Kidney epithelial cell (primary cell): ENCODE results near the gene PRKG2. TPM values are rescaled to one million over a fixed set of nuclear protein-coding genes. Genes with fewer than 3 reads are reported as not detected.

Source experiments
- DNase-seq: peaks from one replicate; pipeline ENCODE4 v3.0.0-alpha.2; 2010; ENCODE audit warnings: low read depth
- H3K27me3 ChIP-seq: 2 replicates; pipeline ENCODE4 v1.6.0; 2011; ENCODE audit warnings: low read length; ENCODE audit not compliant: control insufficient read depth, insufficient read depth
- H3K36me3 ChIP-seq: 2 replicates; pipeline ENCODE4 v1.5.1; 2011; ENCODE audit warnings: low read length; ENCODE audit not compliant: control insufficient read depth, insufficient read depth
- H3K4me3 ChIP-seq: 2 replicates; pipeline ENCODE4 v1.5.1; 2011; ENCODE audit warnings: low read depth, mild to moderate bottlenecking, control low read depth, low read length
- CTCF ChIP-seq: IDR thresholded peaks from 2 replicates; pipeline ENCODE4 v1.5.1; 2011; ENCODE audit warnings: mild to moderate bottlenecking, moderate library complexity, low read length, control low read depth, inconsistent platforms; ENCODE audit not compliant: insufficient read depth, poor library complexity, severe bottlenecking
- total RNA-seq: library from RNA; depleted of rRNA; stranded (reverse); fragments of >200 nt; gene quantifications from 2 replicates; pipeline ENCODE4 v1.2.3, GENCODE V29; 2015

The PRKG2 gene
- total RNA-seq, 1 donor from 2014 or later: 2.3 TPM

- H3K36me3 ChIP-seq: no peaks in the 10 kb centered on the region
- DNase-seq: no peak
- H3K27me3 ChIP-seq: no peaks in the 10 kb centered on the region
- no peak for TF ChIP-seq CTCF
- no peak overlapping the region for H3K4me3 ChIP-seq
These were observed 15.2 kb downstream of the PRKG2 start for GRCh38 chr4:81199831-81200230.

- no peaks in the 10 kb centered on the region for H3K27me3 ChIP-seq
- H3K4me3 ChIP-seq: no peak overlapping the region
- TF ChIP-seq CTCF: no peak
- no peaks in the 10 kb centered on the region for H3K36me3 ChIP-seq
- DNase-seq: no peak
These were observed 16.4 kb downstream of the PRKG2 start for GRCh38 chr4:81198609-81199008.

- DNase-seq: no peak
- H3K27me3 ChIP-seq: no peaks in the 10 kb centered on the region
- TF ChIP-seq CTCF: no peak
- no peak overlapping the region for H3K4me3 ChIP-seq
- H3K36me3 ChIP-seq: no peaks in the 10 kb centered on the region
These were observed 17.0 kb downstream of the PRKG2 start for GRCh38 chr4:81197864-81198524.

- H3K27me3 ChIP-seq: no peaks in the 10 kb centered on the region
- TF ChIP-seq CTCF: no peak
- no peak overlapping the region for H3K4me3 ChIP-seq
- DNase-seq: no peak
- H3K36me3 ChIP-seq: no peaks in the 10 kb centered on the region
These were observed 18.8 kb downstream of the PRKG2 start for GRCh38 chr4:81196126-81196650.

GRCh38 chr4:81195475-81195874 is 19.5 kb downstream of the PRKG2 start:
- Histone ChIP-seq H3K4me3 (no peak overlapping the region), H3K36me3 (no peaks in the 10 kb centered on the region), H3K27me3 (no peaks in the 10 kb centered on the region)
- DNase-seq: no peak
- TF ChIP-seq CTCF: no peak

GRCh38 chr4:81194286-81194685 is 20.7 kb downstream of the PRKG2 start:
- H3K27me3 ChIP-seq: no peaks in the 10 kb centered on the region
- H3K4me3 ChIP-seq: no peak overlapping the region
- TF ChIP-seq CTCF: no peak
- H3K36me3 ChIP-seq: no peaks in the 10 kb centered on the region
- DNase-seq: no peak
